ENCODE results near the gene TEX29. TPM values are rescaled to one million over a fixed set of nuclear protein-coding genes. Genes with fewer than 3 reads are reported as not detected.

The TEX29 gene
- total and polyA plus RNA-seq, 9 of the 15 experiments (the other 6 are each of a cell fraction or from before 2014, with no cell fraction given): 0.11 TPM; not detected in 7

GRCh38 chr13:111315347-111315995 lies 5.0 kb upstream of the TEX29 start:
- Histone ChIP-seq H4K20me1 (replicated peaks; ENCODE audit: control insufficient read depth, insufficient read depth, low read length) (no peaks in the 10 kb centered on the region), H3K27ac (ENCODE audit: extremely low read depth, low read depth, low read length) (no peak overlapping the region), H3K36me3 (ENCODE audit: control insufficient read depth, insufficient read depth, low read length) (no peaks in the 10 kb centered on the region), H3K79me2 (ENCODE audit: control insufficient read depth, insufficient read depth, low read length) (no peaks in the 10 kb centered on the region), H3K4me1 (replicated peaks in 1 of 2; ENCODE audit: control insufficient read depth in 2 of 2, insufficient read depth in 2 of 2, low read length in 2 of 2) (peaks cover 0 to 3% of the 10 kb centered on the region in 2 experiments; a peak in 2 of 5 replicates), H3K9ac (ENCODE audit: insufficient read depth in 1 of 2, low read depth in 2 of 2, low read length in 2 of 2) (no peak overlapping the region), H3K27me3 (ENCODE audit: control insufficient read depth in 2 of 2, insufficient read depth in 2 of 2, low read length in 2 of 2) (peaks cover 0 to 32% of the 10 kb centered on the region in 2 experiments; a peak in 4 of 5 replicates), H2AFZ (ENCODE audit: low read depth, low read length) (no peak overlapping the region), H3K9me1 (ENCODE audit: control insufficient read depth, insufficient read depth, low read length) (no peaks in the 10 kb centered on the region), H3K4me3 (no peak overlapping the region), H3K4me2 (ENCODE audit: insufficient read depth, low read length) (no peak overlapping the region), H3K9me3 (replicated peaks; ENCODE audit: control insufficient read depth, insufficient read depth, low read depth, low read length) (no peaks in the 10 kb centered on the region)
- DNase-seq (ENCODE audit: extremely low read depth in 1 of 4, low spot score in 3 of 4) (no peak), ATAC-seq (no peak), FAIRE-seq (no peak)
- ChIA-PET POLR2A (interaction anchor here (0.6 kb wide), 1 partner anchor 131 kb away, joined by 3 read pairs; no protein-coding TSS in a partner anchor), CTCF (ENCODE audit: low intra/inter-chr PET ratio) (no interaction called here)
- 40% methylated on average over 4 of the region's 15 CpGs for WGBS (ENCODE audit: insufficient coverage, low coverage, missing lambda C conversion rate)
- intact Hi-C loops (cut with micrococcal nuclease): no loop called here
- in situ Hi-C loops (cut with MboI): no loop called here
- BruUV-seq (replicated peaks): no TSS peak
- TF ChIP-seq E2F3 (CRISPR knock-in tag; IDR thresholded peaks at IDR 0.05) (no peak), CHD4 (IDR thresholded peaks at IDR 0.05; ENCODE audit: insufficient read depth, insufficient replicate concordance, low read depth, low read length, poor library complexity, severe bottlenecking) (no peak), JUNB (CRISPR knock-in tag; conservative IDR thresholded peaks at IDR 0.05) (no peak), IRF1 (CRISPR knock-in tag; IDR thresholded peaks at IDR 0.05; ENCODE audit: borderline replicate concordance) (no peak), RFX5 (IDR thresholded peaks at IDR 0.05; ENCODE audit: low read depth, low read length) (no peak), ZNF518B (CRISPR knock-in tag; IDR thresholded peaks at IDR 0.05) (no peak), ETV6 (IDR thresholded peaks at IDR 0.05; ENCODE audit: borderline replicate concordance in 1 of 2, low read depth in 2 of 2, low read length in 1 of 2) (no peak), ETV6 (CRISPR knock-in tag; IDR thresholded peaks at IDR 0.05; ENCODE audit: borderline replicate concordance) (no peak)

All from K562 (cell line).